PC-9 (cell line): ENCODE measurements around the gene LCOR. TPM values are rescaled to one million over a fixed set of nuclear protein-coding genes. Genes with fewer than 3 reads are reported as not detected.

Experiments
- BruUV-seq: library from RNA; stranded (reverse); fragments of 400-500 nt; replicated peaks from 2 replicates; lab custom pipeline; 2021; lab: Mats Ljungman, UMichigan
- CTCF ChIA-PET: fragments of 300-600 bp; sonication (Branson Sonifier 250); formaldehyde crosslinking; loops from one replicate; lab custom pipeline; 2022; ENCODE audit warnings: antibody characterized with exemption; lab: Charles Lee
- POLR2A ChIA-PET: fragments of 300-600 bp; sonication (Branson Sonifier 250); formaldehyde crosslinking; loops from one replicate; lab custom pipeline; 2022; ENCODE audit warnings: antibody characterized with exemption; ENCODE audit not compliant: unreplicated experiment; lab: Charles Lee
- DNase-seq, 2 experiments: peaks; one replicate each; pipeline versions ENCODE4 v3.0.0 to v3.0.0-alpha.2; 2015 to 2022; ENCODE audit warnings: mixed read lengths in 1 of 2
- H2AFZ ChIP-seq: fragments of 200-600 bp; sonication (generic); 2 replicates; pipeline ENCODE4 v1.8.1; 2017; ENCODE audit warnings: antibody characterized with exemption
- H3F3A ChIP-seq: fragments of 200-600 bp; sonication (generic); 2 replicates; pipeline ENCODE4 v1.8.1; 2017; ENCODE audit warnings: antibody characterized with exemption, mild to moderate bottlenecking, low read depth; ENCODE audit not compliant: insufficient read depth
- H3K27ac ChIP-seq: fragments of 200-600 bp; sonication (generic); 2 replicates; pipeline ENCODE4 v1.6.1; 2016; ENCODE audit warnings: mixed run types
- H3K27me3 ChIP-seq: fragments of 200-600 bp; sonication (generic); 2 replicates; pipeline ENCODE4 v1.6.1; 2016; ENCODE audit warnings: low read depth, mixed run types; ENCODE audit not compliant: insufficient read depth
- H3K36me3 ChIP-seq: fragments of 200-600 bp; sonication (generic); 2 replicates; pipeline ENCODE4 v1.6.1; 2016; ENCODE audit warnings: low read depth, mixed run types
- H3K4me1 ChIP-seq: fragments of 200-600 bp; sonication (generic); replicated peaks from 2 replicates; pipeline ENCODE4 v1.6.1; 2016; ENCODE audit warnings: mixed run types; ENCODE audit not compliant: insufficient read depth
- H3K4me2 ChIP-seq: fragments of 200-600 bp; sonication (generic); 2 replicates; pipeline ENCODE4 v1.6.1; 2017; ENCODE audit warnings: mixed run types
- H3K4me3 ChIP-seq: fragments of 200-600 bp; sonication (generic); 2 replicates; pipeline ENCODE4 v1.6.1; 2016; ENCODE audit warnings: mixed run types
- H3K79me2 ChIP-seq: fragments of 200-600 bp; sonication (generic); 2 replicates; pipeline ENCODE4 v1.6.1; 2017; ENCODE audit warnings: low read depth, mixed run types
- H3K9me2 ChIP-seq: fragments of 200-600 bp; sonication (generic); 2 replicates; pipeline ENCODE4 v1.8.1; 2017; ENCODE audit warnings: mild to moderate bottlenecking; ENCODE audit not compliant: insufficient read depth
- H3K9me3 ChIP-seq: fragments of 200-600 bp; sonication (generic); 2 replicates; pipeline ENCODE4 v1.8.1; 2016; ENCODE audit warnings: low read depth; ENCODE audit not compliant: insufficient read depth
- H4K20me1 ChIP-seq: fragments of 200-600 bp; sonication (generic); 2 replicates; pipeline ENCODE4 v1.8.1; 2017; ENCODE audit not compliant: insufficient read depth
- EZH2 ChIP-seq: fragments of 200-600 bp; sonication (generic); IDR thresholded peaks from 2 replicates; pipeline ENCODE4 v1.8.0; 2017; ENCODE audit warnings: antibody characterized with exemption, low read depth
- intact Hi-C: fragments of 100-400 bp; cut with micrococcal nuclease; formaldehyde crosslinking; loops from one replicate; pipeline ENCODE4 v1.10.0; 2022; ENCODE audit not compliant: unreplicated experiment
- total RNA-seq: library from RNA; stranded (reverse); gene quantifications from 2 replicates; pipeline ENCODE4 v1.2.3, GENCODE V29; 2021
- TF ChIP-seq, protein P1 (sequence below): fragments of 200-600 bp; sonication (generic); conservative IDR thresholded peaks from 2 replicates; pipeline ENCODE4 v1.6.1; 2017; ENCODE audit warnings: mixed run types, antibody characterized with exemption, mild to moderate bottlenecking, moderate library complexity

The LCOR gene
- total RNA-seq, 1 experiment from 2014 or later: 36.4 TPM

DNA sequence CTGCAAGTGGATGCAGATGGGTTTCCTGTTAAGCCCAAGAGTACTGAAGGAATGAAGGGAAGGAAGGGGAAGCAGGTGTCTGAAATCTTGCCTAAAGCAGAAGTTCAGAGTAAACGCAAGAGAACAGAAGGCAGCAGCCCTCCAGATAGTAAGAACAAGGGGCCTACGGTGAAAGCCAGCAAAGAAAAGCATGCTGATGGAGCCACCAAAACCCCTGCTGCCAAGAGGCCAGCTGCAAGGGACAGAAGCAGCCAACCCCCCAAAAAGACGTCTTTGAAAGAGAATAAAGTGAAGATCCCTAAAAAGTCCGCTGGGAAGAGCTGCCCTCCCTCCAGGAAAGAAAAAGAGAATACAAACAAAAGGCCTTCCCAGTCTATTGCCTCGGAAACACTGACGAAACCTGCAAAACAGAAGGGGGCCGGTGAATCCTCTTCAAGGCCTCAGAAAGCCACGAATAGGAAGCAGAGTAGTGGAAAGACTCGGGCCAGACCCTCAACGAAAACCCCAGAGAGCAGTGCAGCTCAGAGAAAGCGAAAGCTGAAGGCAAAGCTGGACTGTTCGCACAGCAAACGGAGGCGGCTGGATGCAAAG is 152.5 kb downstream of the LCOR start:
- intact Hi-C loops: no loop called here
- H3K4me2 ChIP-seq: no peak overlapping the region
- no peak overlapping the region for H3K27ac ChIP-seq
- no peaks in the 10 kb centered on the region for H3F3A ChIP-seq
- no peaks in the 10 kb centered on the region for H3K4me1 ChIP-seq
- ChIA-PET CTCF (no interaction called here), POLR2A (no interaction called here)
- TF ChIP-seq, protein P1, sequence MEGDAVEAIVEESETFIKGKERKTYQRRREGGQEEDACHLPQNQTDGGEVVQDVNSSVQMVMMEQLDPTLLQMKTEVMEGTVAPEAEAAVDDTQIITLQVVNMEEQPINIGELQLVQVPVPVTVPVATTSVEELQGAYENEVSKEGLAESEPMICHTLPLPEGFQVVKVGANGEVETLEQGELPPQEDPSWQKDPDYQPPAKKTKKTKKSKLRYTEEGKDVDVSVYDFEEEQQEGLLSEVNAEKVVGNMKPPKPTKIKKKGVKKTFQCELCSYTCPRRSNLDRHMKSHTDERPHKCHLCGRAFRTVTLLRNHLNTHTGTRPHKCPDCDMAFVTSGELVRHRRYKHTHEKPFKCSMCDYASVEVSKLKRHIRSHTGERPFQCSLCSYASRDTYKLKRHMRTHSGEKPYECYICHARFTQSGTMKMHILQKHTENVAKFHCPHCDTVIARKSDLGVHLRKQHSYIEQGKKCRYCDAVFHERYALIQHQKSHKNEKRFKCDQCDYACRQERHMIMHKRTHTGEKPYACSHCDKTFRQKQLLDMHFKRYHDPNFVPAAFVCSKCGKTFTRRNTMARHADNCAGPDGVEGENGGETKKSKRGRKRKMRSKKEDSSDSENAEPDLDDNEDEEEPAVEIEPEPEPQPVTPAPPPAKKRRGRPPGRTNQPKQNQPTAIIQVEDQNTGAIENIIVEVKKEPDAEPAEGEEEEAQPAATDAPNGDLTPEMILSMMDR: no peak
- TF ChIP-seq EZH2: no peak
- H4K20me1 ChIP-seq: no peaks in the 10 kb centered on the region
- no peaks in the 10 kb centered on the region for H3K9me3 ChIP-seq
- no peak for DNase-seq
- no peaks in the 10 kb centered on the region for H3K27me3 ChIP-seq
- H3K36me3 ChIP-seq: no peaks in the 10 kb centered on the region
- BruUV-seq: no TSS peak
- no peaks in the 10 kb centered on the region for H3K9me2 ChIP-seq
- H3K4me3 ChIP-seq: no peak overlapping the region
- no peaks in the 10 kb centered on the region for H3K79me2 ChIP-seq
- H2AFZ ChIP-seq: no peak overlapping the region

DNA sequence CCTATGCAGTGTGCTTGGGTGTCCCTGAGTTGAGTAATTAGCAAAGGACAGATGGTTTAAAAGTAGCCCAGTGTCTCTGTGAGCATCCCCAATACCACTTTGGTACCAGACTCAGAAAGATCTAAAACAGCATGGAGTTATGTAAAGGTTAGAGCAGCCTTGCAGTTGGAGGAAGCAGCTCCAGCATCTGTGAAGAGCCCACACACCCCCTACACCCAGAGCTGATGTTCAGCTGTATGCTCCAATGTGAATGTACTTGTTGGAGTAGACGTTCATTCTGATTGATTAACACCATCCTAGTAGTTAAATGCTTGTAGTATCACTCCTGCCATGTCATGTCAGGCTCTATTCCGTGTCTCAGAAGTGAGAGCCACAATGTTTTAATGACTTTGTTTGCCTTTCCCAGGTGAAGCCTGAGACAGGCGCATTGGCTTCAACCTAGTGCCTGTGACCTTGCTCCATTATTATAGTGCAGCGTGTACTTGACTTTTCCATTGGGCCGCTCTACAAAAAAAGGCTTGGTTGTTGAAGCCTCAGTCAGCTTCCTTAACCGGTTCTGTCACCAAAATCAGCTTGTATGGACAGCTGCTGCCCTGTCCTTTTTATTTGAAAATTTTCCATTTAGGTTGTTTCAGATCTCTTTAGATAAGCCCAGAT is 154.2 kb downstream of the LCOR start:
- H3K36me3 ChIP-seq: no peaks in the 10 kb centered on the region
- no peaks in the 10 kb centered on the region for H3F3A ChIP-seq
- TF ChIP-seq, protein P1: no peak
- TF ChIP-seq EZH2: no peak
- ChIA-PET CTCF (no interaction called here), POLR2A (no interaction called here)
- no peaks in the 10 kb centered on the region for H3K9me3 ChIP-seq
- no peak overlapping the region for H3K4me2 ChIP-seq
- intact Hi-C loops: no loop called here
- BruUV-seq: no TSS peak
- no peak for DNase-seq
- H3K4me3 ChIP-seq: no peak overlapping the region
- H2AFZ ChIP-seq: no peak overlapping the region
- H3K27me3 ChIP-seq: no peaks in the 10 kb centered on the region
- no peaks in the 10 kb centered on the region for H3K79me2 ChIP-seq
- no peaks in the 10 kb centered on the region for H3K4me1 ChIP-seq
- H3K27ac ChIP-seq: no peak overlapping the region
- H3K9me2 ChIP-seq: no peaks in the 10 kb centered on the region
- H4K20me1 ChIP-seq: no peaks in the 10 kb centered on the region

DNA sequence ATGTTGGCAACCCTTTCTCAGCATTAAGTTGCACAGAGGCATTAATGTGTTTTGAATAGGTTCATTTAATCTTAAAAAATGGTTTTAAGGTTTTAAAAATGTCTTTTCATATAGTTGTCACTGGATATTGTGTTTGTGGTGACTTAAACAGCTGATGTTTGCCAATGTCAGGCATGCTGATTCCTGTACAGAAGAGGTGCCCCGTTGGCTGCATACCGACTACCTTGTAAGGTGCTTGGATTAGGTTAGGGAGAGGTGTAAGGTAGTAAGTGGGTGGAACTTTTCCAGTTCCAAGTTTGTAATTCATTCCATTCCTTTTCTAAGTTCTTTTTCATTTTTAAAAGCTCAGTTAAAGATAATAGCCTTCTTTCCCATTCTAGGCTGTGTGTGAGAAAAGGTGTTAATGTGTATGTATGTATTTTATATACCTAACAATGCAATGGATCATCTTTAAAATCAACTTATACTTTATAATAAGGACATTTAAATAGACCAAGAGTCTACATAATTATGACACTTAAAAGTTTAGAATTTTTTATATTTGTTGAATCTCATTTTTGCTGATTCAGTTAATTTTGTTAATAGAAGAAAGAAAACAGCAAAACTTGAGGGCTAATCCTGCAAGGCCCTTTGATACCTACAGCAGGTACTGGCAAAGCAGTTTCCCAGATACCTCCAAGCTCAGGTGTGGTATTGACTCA is 155.2 kb downstream of the LCOR start:
- Histone ChIP-seq H3K4me1 (no peaks in the 10 kb centered on the region), H3K4me3 (no peak overlapping the region), H3K27me3 (no peaks in the 10 kb centered on the region), H3K4me2 (no peak overlapping the region), H2AFZ (no peak overlapping the region), H3K27ac (no peak overlapping the region), H3K79me2 (no peaks in the 10 kb centered on the region), H3F3A (no peaks in the 10 kb centered on the region), H3K9me2 (no peaks in the 10 kb centered on the region), H4K20me1 (no peaks in the 10 kb centered on the region), H3K36me3 (no peaks in the 10 kb centered on the region), H3K9me3 (no peaks in the 10 kb centered on the region)
- no TSS peak for BruUV-seq
- ChIA-PET POLR2A (no interaction called here), CTCF (no interaction called here)
- TF ChIP-seq, protein P1: no peak
- no peak for TF ChIP-seq EZH2
- intact Hi-C loops: no loop called here
- no peak for DNase-seq
